LNCaP clone FGC (cell line): ENCODE results near the gene PARVG.

ENCODE experiments used
- DNase-seq: peaks from one replicate; pipeline ENCODE4 v3.0.0-alpha.2; 2011; ENCODE audit warnings: low read depth
- H3K4me3 ChIP-seq: 2 replicates; pipeline ENCODE4 v1.5.1; 2011; ENCODE audit warnings: mild to moderate bottlenecking, low read depth, low read length, control low read depth
- CTCF ChIP-seq: IDR thresholded peaks from 2 replicates; pipeline ENCODE4 v1.5.1; 2012; ENCODE audit warnings: mild to moderate bottlenecking; ENCODE audit not compliant: control insufficient read depth, insufficient read depth; ENCODE audit errors: extremely low read depth

PARVG gene

DNA sequence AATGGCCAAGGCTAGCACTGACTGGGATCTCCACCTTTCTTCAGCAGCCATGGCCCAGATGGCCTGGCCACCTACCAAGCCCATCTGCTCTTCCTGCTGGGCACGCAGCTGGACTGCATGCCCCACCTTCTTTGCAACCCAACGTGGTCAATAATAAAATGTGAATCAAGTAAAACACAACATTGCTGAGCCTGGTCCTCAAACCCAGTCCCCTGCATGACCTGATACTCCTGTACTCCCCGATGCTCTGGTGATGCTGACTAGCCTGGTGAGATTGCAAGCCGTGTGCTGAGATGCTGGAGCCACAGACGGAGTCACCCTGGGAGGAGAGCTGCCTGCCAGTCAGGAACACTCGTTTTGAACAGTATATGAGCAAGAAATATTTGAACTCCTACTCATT is 34.0 kb downstream of the PARVG start:
- DNase-seq = no peak
- TF ChIP-seq CTCF = no peak
- H3K4me3 ChIP-seq = no peak overlapping the region

GRCh38 chr22:44215287-44215686 is 34.6 kb downstream of the PARVG start:
- H3K4me3 ChIP-seq = no peak overlapping the region
- DNase-seq = no peak
- no peak for TF ChIP-seq CTCF

DNA sequence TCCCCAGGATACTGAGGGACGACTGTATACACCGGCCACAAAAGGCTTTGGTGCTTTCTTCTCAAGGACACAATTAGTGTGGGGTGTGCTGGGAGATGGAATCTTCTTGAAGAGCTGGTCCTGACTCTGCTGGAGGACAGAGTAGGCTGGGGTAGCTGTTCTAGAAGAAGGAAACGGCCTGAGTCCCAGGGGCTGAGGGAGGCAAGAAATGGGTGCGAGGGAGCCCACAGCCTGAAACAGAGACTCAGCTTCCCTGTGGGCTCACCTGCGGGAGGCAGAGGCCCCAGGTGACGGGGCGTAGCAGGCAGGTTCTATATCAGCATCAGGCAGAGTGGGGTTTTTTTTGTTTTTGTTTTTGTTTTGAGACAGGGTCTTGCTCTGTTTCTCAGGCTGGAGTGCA is 36.6 kb downstream of the PARVG start:
- DNase-seq = no peak
- no peak overlapping the region for H3K4me3 ChIP-seq
- no peak for TF ChIP-seq CTCF

- H3K4me3 ChIP-seq = no peak overlapping the region
- DNase-seq = no peak
- no peak for TF ChIP-seq CTCF
Observed at GRCh38 chr22:44218071-44218470, 37.3 kb downstream of the PARVG start.

- no peak for TF ChIP-seq CTCF
- DNase-seq = no peak
Observed at GRCh38 chr22:44219101-44219870, 38.6 kb downstream of the PARVG start.

DNA sequence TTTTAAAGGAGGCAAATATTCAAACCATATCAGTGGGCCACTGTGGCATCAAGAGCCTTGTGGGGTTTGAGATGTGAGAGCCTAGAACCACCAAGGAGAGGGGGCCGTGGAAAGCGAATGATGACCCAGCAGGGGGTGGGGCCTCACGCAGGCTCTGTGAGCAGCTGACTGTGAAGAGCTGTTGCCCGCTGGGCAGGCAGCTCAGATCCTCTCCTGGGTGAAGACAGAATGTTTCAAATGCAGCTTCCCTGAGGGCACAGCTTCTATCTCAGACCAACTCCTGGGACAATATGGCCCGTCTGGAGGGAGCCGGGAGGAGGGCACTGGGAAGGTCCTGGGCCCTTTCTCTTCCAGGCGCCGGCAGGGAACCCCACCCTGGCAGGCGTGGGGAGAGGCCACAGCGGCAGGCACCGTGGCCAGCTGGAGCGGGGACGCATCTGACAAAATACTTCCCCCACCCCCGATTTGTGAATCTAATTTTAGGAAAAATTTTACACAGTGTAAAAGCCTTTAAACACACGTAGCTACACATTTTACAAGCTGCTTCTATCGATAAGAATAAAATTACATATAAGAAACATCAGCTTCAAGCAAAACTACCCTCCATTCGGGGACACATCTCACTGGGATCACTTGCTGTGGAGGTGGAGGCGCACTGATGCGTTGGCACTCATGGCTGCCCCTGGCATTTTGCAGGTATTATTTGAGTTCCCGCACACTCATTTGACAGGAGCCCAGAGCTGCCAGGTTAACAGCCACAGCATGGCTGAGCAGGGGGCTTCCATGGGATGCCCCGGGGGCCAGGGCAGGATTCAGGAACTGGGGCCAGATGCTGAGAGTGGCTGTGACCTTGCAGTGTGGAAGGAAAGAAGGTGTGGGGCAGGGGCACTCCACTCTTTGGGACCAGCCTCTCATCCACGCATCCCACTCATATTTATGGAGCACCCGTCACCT is 40.3 kb downstream of the PARVG start:
- H3K4me3 ChIP-seq = no peak overlapping the region
- DNase-seq = no peak
- no peak for TF ChIP-seq CTCF

More at GRCh38 chr22:44219101-44219870, 38.6 kb downstream of the PARVG start:
- no peak overlapping the region for H3K4me3 ChIP-seq
